A673 (cell line): Measurements from ENCODE around the gene CC2D1A. TPM values are rescaled to one million over a fixed set of nuclear protein-coding genes. Genes with fewer than 3 reads are reported as not detected.

Experiments used
- BruUV-seq: library from RNA; stranded (reverse); fragments of 400-500 nt; replicated peaks from 2 replicates; lab custom pipeline; 2021; lab: Mats Ljungman, UMichigan
- CTCF ChIA-PET: fragments of 300-600 bp; sonication (Branson Sonifier 250); formaldehyde crosslinking; loops from one replicate; lab custom pipeline; 2022; ENCODE audit warnings: antibody characterized with exemption; lab: Charles Lee
- POLR2A ChIA-PET: fragments of 300-600 bp; sonication (Branson Sonifier 250); formaldehyde crosslinking; loops from one replicate; lab custom pipeline; 2022; ENCODE audit warnings: antibody characterized with exemption; ENCODE audit not compliant: low non-redundant PET; lab: Charles Lee
- DNase-seq: peaks from one replicate; pipeline ENCODE4 v3.0.0-alpha.2; 2015; ENCODE audit warnings: low spot score
- H3K27ac ChIP-seq: fragments of 200-600 bp; sonication (generic); 2 replicates; pipeline ENCODE4 v1.5.1; 2016; ENCODE audit warnings: mixed run types, low read depth, mild to moderate bottlenecking, mixed read lengths, antibody characterized with exemption, low read length; ENCODE audit not compliant: poor library complexity, severe bottlenecking
- H3K27me3 ChIP-seq: fragments of 200-600 bp; sonication (generic); replicated peaks from 2 replicates; pipeline ENCODE4 v1.6.1; 2017; ENCODE audit warnings: mixed run types, low read depth, mild to moderate bottlenecking, mixed read lengths, antibody characterized with exemption, low read length; ENCODE audit not compliant: insufficient read depth, poor library complexity
- H3K36me3 ChIP-seq: fragments of 200-600 bp; sonication (generic); 2 replicates; pipeline ENCODE4 v1.6.1; 2016; ENCODE audit warnings: mixed run types, mild to moderate bottlenecking, mixed read lengths, antibody characterized with exemption, low read length; ENCODE audit not compliant: insufficient read depth, poor library complexity, severe bottlenecking
- H3K4me1 ChIP-seq: fragments of 200-600 bp; sonication (generic); 2 replicates; pipeline ENCODE4 v1.6.1; 2017; ENCODE audit warnings: mixed run types, mild to moderate bottlenecking, mixed read lengths, antibody characterized with exemption, low read length; ENCODE audit not compliant: insufficient read depth, poor library complexity, severe bottlenecking
- H3K4me3 ChIP-seq: fragments of 200-600 bp; sonication (generic); 2 replicates; pipeline ENCODE4 v1.5.1; 2016; ENCODE audit warnings: low read depth, mixed run types, mild to moderate bottlenecking, mixed read lengths, low read length; ENCODE audit not compliant: poor library complexity, severe bottlenecking
- H3K9me3 ChIP-seq: fragments of 200-600 bp; sonication (generic); 2 replicates; pipeline ENCODE4 v1.6.1; 2016; ENCODE audit warnings: mixed run types, low read depth, mild to moderate bottlenecking, mixed read lengths, antibody characterized with exemption, low read length; ENCODE audit not compliant: poor library complexity, severe bottlenecking
- CTCF ChIP-seq: fragments of 300-800, 200-600 bp; sonication (generic); conservative IDR thresholded peaks from 2 replicates; pipeline ENCODE4 v1.5.1; 2017; ENCODE audit warnings: low read depth, mild to moderate bottlenecking, antibody characterized with exemption, low read length, moderate library complexity, mixed read lengths
- EZH2 ChIP-seq: fragments of 200-600 bp; sonication (generic); IDR thresholded peaks from 2 replicates; pipeline ENCODE4 v1.6.1; 2017; ENCODE audit warnings: borderline replicate concordance, low read depth, mild to moderate bottlenecking, mixed read lengths, antibody characterized with exemption, low read length; ENCODE audit not compliant: poor library complexity, severe bottlenecking
- intact Hi-C: fragments of 100-400 bp; cut with micrococcal nuclease; formaldehyde crosslinking; loops from one replicate; pipeline ENCODE4 v1.10.0; 2022; ENCODE audit not compliant: unreplicated experiment
- microRNA-seq: library from miRNA; unstranded; fragments of <30 nt; microRNA quantifications from one replicate; pipeline ENCODE4 v1.2.0, GENCODE V29; 2021
- total RNA-seq: library from RNA; stranded (reverse); gene quantifications from 2 replicates; pipeline ENCODE4 v1.2.3, GENCODE V29; 2021

Gene CC2D1A
- total RNA-seq, 1 experiment from 2014 or later = 38.6 TPM

GRCh38 chr19:13979686-13980085 lies 73.7 kb downstream of the CC2D1A start:
- H3K36me3 ChIP-seq = no peaks in the 10 kb centered on the region
- H3K4me1 ChIP-seq = peaks cover 22% of the 10 kb centered on the region
- no peak overlapping the region for H3K4me3 ChIP-seq
- intact Hi-C loops = no loop called here
- no TSS peak for BruUV-seq
- no peak for DNase-seq
- ChIA-PET POLR2A (no interaction called here), CTCF (interaction anchor here (1.0 kb wide), 1 partner anchor 24 kb away, joined by 4 read pairs; no protein-coding TSS in a partner anchor)
- no peak overlapping the region for H3K27ac ChIP-seq
- TF ChIP-seq EZH2 (no peak), CTCF (no peak)
- no peaks in the 10 kb centered on the region for H3K27me3 ChIP-seq
- no peaks in the 10 kb centered on the region for H3K9me3 ChIP-seq

DNA sequence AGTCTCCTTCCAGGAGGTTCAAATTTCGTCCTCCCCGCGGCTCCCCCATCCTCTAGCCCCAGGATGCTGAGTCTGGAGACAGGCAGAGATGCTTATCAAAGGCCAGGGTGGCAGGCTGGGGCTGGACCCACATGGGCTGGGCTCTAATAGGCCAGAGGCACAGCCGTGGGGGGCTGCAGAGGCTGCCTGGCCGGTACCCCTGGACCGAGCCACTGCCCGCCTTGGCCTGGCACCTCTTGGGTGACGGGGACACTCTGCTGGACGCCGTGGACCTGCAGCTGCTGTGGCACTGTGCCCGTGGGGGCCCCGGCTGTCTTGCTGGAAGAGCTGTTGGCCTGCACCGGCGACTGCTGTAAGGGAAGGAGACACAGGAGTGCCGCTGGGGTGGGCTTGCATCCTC lies 74.3 kb downstream of the CC2D1A start:
- TF ChIP-seq CTCF = no peak
- CTCF ChIA-PET = no interaction called here
- POLR2A ChIA-PET = no interaction called here
- no peaks in the 10 kb centered on the region for H3K27me3 ChIP-seq
- no peak overlapping the region for H3K4me3 ChIP-seq
- H3K27ac ChIP-seq = no peak overlapping the region
- intact Hi-C loops = no loop called here
- H3K9me3 ChIP-seq = no peaks in the 10 kb centered on the region
- H3K4me1 ChIP-seq = peaks cover 22% of the 10 kb centered on the region
- no peaks in the 10 kb centered on the region for H3K36me3 ChIP-seq
- no peak for DNase-seq
- no TSS peak for BruUV-seq

Small RNA genes lying within 50 kb of the gene (microRNA-seq; reads per million reads assigned to microRNA genes)
- gene MIR181C = 2,608 reads per million, percentile 89 among the genes with 10 or more reads in this experiment
- gene MIR181D = 4,090 reads per million, percentile 91 among the genes with 10 or more reads in this experiment

Other genes with a start within 250 kb of the CC2D1A start
- 57.9 and 63.8 TPM in 2 replicates for gene MRI1, start 141.7 kb upstream of the CC2D1A start, total RNA-seq
- gene C19orf53, start 131.7 kb upstream of the CC2D1A start, total RNA-seq = 137 and 140 TPM in 2 replicates
- gene ZSWIM4, start 110.8 kb upstream of the CC2D1A start, total RNA-seq = 9.8 and 13.7 TPM in 2 replicates
- 4.9 and 7.1 TPM in 2 replicates for gene NANOS3, start 29.1 kb upstream of the CC2D1A start, total RNA-seq
- 3.2 and 4.0 TPM in 2 replicates for gene BRME1, start 84 bp upstream of the CC2D1A start, total RNA-seq
- gene PODNL1, start 32.2 kb downstream of the CC2D1A start, total RNA-seq = not detected in 2 replicates
- gene DCAF15, start 46.3 kb downstream of the CC2D1A start, total RNA-seq = 62.4 and 65.4 TPM in 2 replicates
- 19.5 and 23.1 TPM in 2 replicates for gene RFX1, start 100.1 kb downstream of the CC2D1A start, total RNA-seq
- gene RLN3, start 121.9 kb downstream of the CC2D1A start, total RNA-seq = not detected in 2 replicates
- 5.4 and 6.0 TPM in 2 replicates for gene IL27RA, start 125.6 kb downstream of the CC2D1A start, total RNA-seq
- gene PALM3, start 155.9 kb downstream of the CC2D1A start, total RNA-seq = 18.5 and 21.8 TPM in 2 replicates
- gene MISP3, start 166.6 kb downstream of the CC2D1A start, total RNA-seq = 0.26 and 0.61 TPM in 2 replicates
- not detected in 2 replicates for gene C19orf67, start 179.6 kb downstream of the CC2D1A start, total RNA-seq
- gene SAMD1, start 184.6 kb downstream of the CC2D1A start, total RNA-seq = 52.9 and 56.0 TPM in 2 replicates
- gene PRKACA, start 211.6 kb downstream of the CC2D1A start, total RNA-seq = 56.7 and 77.9 TPM in 2 replicates
- gene ASF1B, start 230.4 kb downstream of the CC2D1A start, total RNA-seq = 50.0 and 54.6 TPM in 2 replicates